Measurements from ENCODE around the gene TTLL5.

The TTLL5 gene

GRCh38 chr14:75820761-75821160, 159.7 kb downstream of the TTLL5 start:
- Histone ChIP-seq H3K4me1 (no peaks in the 10 kb centered on the region), H3K4me3 (ENCODE audit: low read depth, low read length) (no peak overlapping the region), H3K27me3 (no peaks in the 10 kb centered on the region), H3K9me3 (no peaks in the 10 kb centered on the region), H3K36me3 (peaks cover 2% of the 10 kb centered on the region)
- no peak for TF ChIP-seq CTCF (IDR thresholded peaks at IDR 0.05; ENCODE audit: low read depth, low read length)
- no peak for DNase-seq

GRCh38 chr14:75821831-75822521, 160.9 kb downstream of the TTLL5 start:
- no peak for DNase-seq
- TF ChIP-seq CTCF (IDR thresholded peaks at IDR 0.05; ENCODE audit: low read depth, low read length): no peak
- H3K4me1 ChIP-seq: no peaks in the 10 kb centered on the region
- peaks cover 2% of the 10 kb centered on the region for H3K36me3 ChIP-seq
- no peak overlapping the region for H3K4me3 ChIP-seq (ENCODE audit: low read depth, low read length)
- no peaks in the 10 kb centered on the region for H3K27me3 ChIP-seq
- no peaks in the 10 kb centered on the region for H3K9me3 ChIP-seq

GRCh38 chr14:75822522-75823141, 161.6 kb downstream of the TTLL5 start:
- TF ChIP-seq CTCF (IDR thresholded peaks at IDR 0.05; ENCODE audit: low read depth, low read length): no peak
- H3K27me3 ChIP-seq: no peaks in the 10 kb centered on the region
- peaks cover 2% of the 10 kb centered on the region for H3K36me3 ChIP-seq
- DNase-seq: no peak
- no peaks in the 10 kb centered on the region for H3K9me3 ChIP-seq
- H3K4me1 ChIP-seq: no peaks in the 10 kb centered on the region
- no peak overlapping the region for H3K4me3 ChIP-seq (ENCODE audit: low read depth, low read length)

- Histone ChIP-seq H3K27me3 (no peaks in the 10 kb centered on the region), H3K9me3 (no peaks in the 10 kb centered on the region), H3K4me1 (no peaks in the 10 kb centered on the region), H3K36me3 (peaks cover 2% of the 10 kb centered on the region), H3K4me3 (ENCODE audit: low read depth, low read length) (no peak overlapping the region)
- TF ChIP-seq CTCF (IDR thresholded peaks at IDR 0.05; ENCODE audit: low read depth, low read length): no peak
- DNase-seq: no peak
These were observed 162.3 kb downstream of the TTLL5 start for GRCh38 chr14:75823334-75823733.

GRCh38 chr14:75824318-75824717, 163.3 kb downstream of the TTLL5 start:
- no peak for DNase-seq
- H3K4me1 ChIP-seq: no peaks in the 10 kb centered on the region
- H3K4me3 ChIP-seq (ENCODE audit: low read depth, low read length): no peak overlapping the region
- no peaks in the 10 kb centered on the region for H3K27me3 ChIP-seq
- no peaks in the 10 kb centered on the region for H3K9me3 ChIP-seq
- no peak for TF ChIP-seq CTCF (IDR thresholded peaks at IDR 0.05; ENCODE audit: low read depth, low read length)
- H3K36me3 ChIP-seq: peaks cover 2% of the 10 kb centered on the region

GRCh38 chr14:75825147-75825592, 164.1 kb downstream of the TTLL5 start:
- H3K9me3 ChIP-seq: no peaks in the 10 kb centered on the region
- H3K4me1 ChIP-seq: no peaks in the 10 kb centered on the region
- no peaks in the 10 kb centered on the region for H3K27me3 ChIP-seq
- H3K36me3 ChIP-seq: no peaks in the 10 kb centered on the region
- no peak for DNase-seq
- no peak overlapping the region for H3K4me3 ChIP-seq (ENCODE audit: low read depth, low read length)
- TF ChIP-seq CTCF (IDR thresholded peaks at IDR 0.05; ENCODE audit: low read depth, low read length): no peak

Measured in BE2C (cell line).